ENCODE measurements around the gene CRIP3. TPM values are rescaled to one million over a fixed set of nuclear protein-coding genes. Genes with fewer than 3 reads are reported as not detected.

The CRIP3 gene
- total RNA-seq, 1 experiment from 2014 or later = 44.7 TPM

GRCh38 chr6:43296780-43297497 lies 11.7 kb downstream of the CRIP3 start (continued):
- TF ChIP-seq ZNF281 (CRISPR knock-in tag; IDR thresholded peaks at IDR 0.05) = no peak
- TF ChIP-seq EMX1 (CRISPR knock-in tag; IDR thresholded peaks at IDR 0.05) = no peak
- no peak for TF ChIP-seq E2F5 (CRISPR knock-in tag; IDR thresholded peaks at IDR 0.05)
- TF ChIP-seq ZNF425 (CRISPR knock-in tag; conservative IDR thresholded peaks at IDR 0.05) = no peak
- no peak for TF ChIP-seq ZNF532 (CRISPR knock-in tag; IDR thresholded peaks at IDR 0.05; ENCODE audit: borderline replicate concordance)
- no peak for TF ChIP-seq CREB1 (CRISPR knock-in tag; IDR thresholded peaks at IDR 0.05)
- TF ChIP-seq TP53 (CRISPR knock-in tag; IDR thresholded peaks at IDR 0.05) = no peak

- no peak overlapping the region for H3K4me3 Mint-ChIP-seq
- TF ChIP-seq PREB (CRISPR knock-in tag; IDR thresholded peaks at IDR 0.05; ENCODE audit: borderline replicate concordance) (no peak), ZNF512 (CRISPR knock-in tag; IDR thresholded peaks at IDR 0.05; ENCODE audit: borderline replicate concordance) (no peak), ELF4 (CRISPR knock-in tag; IDR thresholded peaks at IDR 0.05; ENCODE audit: low read depth) (no peak), ATF1 (CRISPR knock-in tag; IDR thresholded peaks at IDR 0.05) (no peak), ZNF138 (CRISPR knock-in tag; conservative IDR thresholded peaks at IDR 0.05) (no peak), ATF2 (CRISPR knock-in tag; IDR thresholded peaks at IDR 0.05; ENCODE audit: borderline replicate concordance, low read depth) (no peak), MXD4 (CRISPR knock-in tag; IDR thresholded peaks at IDR 0.05; ENCODE audit: borderline replicate concordance) (no peak), OVOL2 (CRISPR knock-in tag; IDR thresholded peaks at IDR 0.05; ENCODE audit: borderline replicate concordance) (no peak)
These were observed 13.2 kb downstream of the CRIP3 start for GRCh38 chr6:43295456-43295855.

More at GRCh38 chr6:43295456-43295855, 13.2 kb downstream of the CRIP3 start:
- ATAC-seq (no peak), DNase-seq (ENCODE audit: low spot score) (no peak)
- Mint-ChIP-seq H3K27me3 (ENCODE audit: low read depth) (peaks cover 5% of the 10 kb centered on the region), H3K4me1 (peaks cover 11% of the 10 kb centered on the region), H3K27ac (no peak overlapping the region), H3K9me3 (no peaks in the 10 kb centered on the region), H3K36me3 (no peaks in the 10 kb centered on the region)
- CTCF ChIA-PET = interaction anchor here (2.5 to 5.2 kb wide), 2 partner anchors 8 to 61 kb away, joined by 7 to 49 read pairs; no protein-coding TSS in a partner anchor
- POLR2A ChIA-PET = no interaction called here

Measured in WTC11 (cell line).